GM10248 (cell line): ENCODE measurements around the gene SCNN1G.

Experiments
- CTCF ChIA-PET: fragments of 300-600 bp; sonication (Branson Sonifier 250); formaldehyde crosslinking; extraction: SDS; loops from one replicate; lab custom pipeline; 2021; ENCODE audit warnings: antibody characterized with exemption; lab: Yijun Ruan, JAX
- POLR2A ChIA-PET: fragments of 350-650 bp; sonication (Branson Sonifier 250); formaldehyde crosslinking; extraction: SDS; loops from one replicate; lab custom pipeline; 2020; ENCODE audit warnings: antibody characterized with exemption; lab: Yijun Ruan, JAX
- DNase-seq: peaks from one replicate; pipeline ENCODE4 v3.0.0; 2012; ENCODE audit errors: extremely low spot score
- TF ChIP-seq, protein P1 (sequence below): IDR thresholded peaks from 2 replicates; pipeline ENCODE4 v1.5.1; 2012; ENCODE audit warnings: mild to moderate bottlenecking, low read depth; ENCODE audit errors: extremely low read depth, missing control alignments, control extremely low read depth

Gene SCNN1G

DNA sequence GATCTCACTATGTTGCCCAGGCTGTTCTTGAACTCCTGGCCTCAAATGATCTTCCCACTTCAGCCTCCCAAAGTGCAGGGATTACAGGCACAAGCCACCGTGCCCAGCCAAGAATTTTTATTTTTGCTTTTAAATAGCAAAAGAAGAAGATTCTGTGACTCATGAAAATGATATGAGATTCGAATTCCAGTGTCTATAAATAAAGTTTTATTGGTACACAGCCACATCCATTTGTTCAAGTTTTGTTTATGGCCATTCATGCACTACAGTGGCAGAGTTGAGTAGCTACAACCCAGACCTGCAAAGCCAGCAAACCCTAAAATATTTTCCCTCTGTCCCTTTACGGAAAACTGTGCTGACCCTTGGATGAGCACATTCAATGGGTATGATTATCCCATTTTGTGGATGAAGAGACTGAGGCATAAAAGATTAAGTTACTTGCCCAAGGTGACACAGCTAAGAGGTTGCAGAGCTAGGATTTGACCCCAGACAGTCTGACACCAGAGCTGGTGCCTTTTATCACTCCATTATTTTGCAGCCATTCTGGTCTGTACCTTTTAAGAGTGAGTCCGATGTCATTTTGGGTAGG is 34.2 kb downstream of the SCNN1G start:
- TF ChIP-seq, protein P1, sequence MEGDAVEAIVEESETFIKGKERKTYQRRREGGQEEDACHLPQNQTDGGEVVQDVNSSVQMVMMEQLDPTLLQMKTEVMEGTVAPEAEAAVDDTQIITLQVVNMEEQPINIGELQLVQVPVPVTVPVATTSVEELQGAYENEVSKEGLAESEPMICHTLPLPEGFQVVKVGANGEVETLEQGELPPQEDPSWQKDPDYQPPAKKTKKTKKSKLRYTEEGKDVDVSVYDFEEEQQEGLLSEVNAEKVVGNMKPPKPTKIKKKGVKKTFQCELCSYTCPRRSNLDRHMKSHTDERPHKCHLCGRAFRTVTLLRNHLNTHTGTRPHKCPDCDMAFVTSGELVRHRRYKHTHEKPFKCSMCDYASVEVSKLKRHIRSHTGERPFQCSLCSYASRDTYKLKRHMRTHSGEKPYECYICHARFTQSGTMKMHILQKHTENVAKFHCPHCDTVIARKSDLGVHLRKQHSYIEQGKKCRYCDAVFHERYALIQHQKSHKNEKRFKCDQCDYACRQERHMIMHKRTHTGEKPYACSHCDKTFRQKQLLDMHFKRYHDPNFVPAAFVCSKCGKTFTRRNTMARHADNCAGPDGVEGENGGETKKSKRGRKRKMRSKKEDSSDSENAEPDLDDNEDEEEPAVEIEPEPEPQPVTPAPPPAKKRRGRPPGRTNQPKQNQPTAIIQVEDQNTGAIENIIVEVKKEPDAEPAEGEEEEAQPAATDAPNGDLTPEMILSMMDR = no peak
- no peak for DNase-seq
- CTCF ChIA-PET = interaction anchor here (1.3 to 1.4 kb wide), 2 partner anchors 9 to 31 kb away, joined by 3 to 4 read pairs; no protein-coding TSS in a partner anchor
- POLR2A ChIA-PET = no interaction called here

DNA sequence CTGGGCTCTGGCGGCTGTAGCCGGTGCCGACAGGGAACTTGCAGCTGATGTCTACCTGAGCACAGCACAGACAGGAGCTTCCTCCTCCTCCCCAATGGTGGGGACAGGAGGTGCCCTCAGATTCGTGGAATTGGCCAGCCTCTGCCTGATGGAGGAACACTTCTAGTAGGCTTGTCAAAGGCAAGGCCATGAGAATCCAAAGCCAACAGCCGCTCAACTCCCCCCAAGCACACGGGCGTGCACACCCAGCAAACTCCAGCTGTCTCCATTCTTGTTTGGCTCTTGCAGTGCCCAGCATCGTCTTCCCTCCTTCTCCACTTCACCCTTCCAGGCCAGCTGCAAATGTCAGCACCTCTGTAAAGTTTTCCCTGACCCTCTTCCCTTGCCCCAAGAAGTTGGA is 35.1 kb downstream of the SCNN1G start:
- CTCF ChIA-PET = interaction anchor here (1.0 to 1.3 kb wide), 2 partner anchors 8 to 216 kb away, joined by 3 to 4 read pairs; no protein-coding TSS in a partner anchor
- POLR2A ChIA-PET = no interaction called here
- no peak for DNase-seq
- TF ChIP-seq, protein P1 = no peak

DNA sequence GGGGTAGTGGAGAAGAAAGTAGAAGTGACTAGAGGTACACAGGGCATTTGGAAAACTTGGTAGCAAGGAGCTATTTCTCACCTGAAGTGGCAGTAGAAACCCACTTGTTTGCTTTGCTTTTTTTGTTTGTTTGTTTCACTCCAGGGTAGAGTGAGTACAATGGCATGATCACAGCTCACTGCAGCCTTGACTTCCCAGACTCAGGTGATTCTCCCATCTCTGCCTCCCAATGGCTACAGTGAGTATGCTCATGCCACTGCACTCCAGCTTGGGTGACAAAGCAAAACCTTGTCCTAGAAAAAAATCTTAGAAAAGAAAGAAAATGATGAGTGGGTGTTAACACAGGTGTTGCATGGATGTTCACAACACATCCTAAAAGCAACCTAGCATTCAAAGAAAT is 40.4 kb downstream of the SCNN1G start:
- TF ChIP-seq, protein P1 = no peak
- DNase-seq = no peak
- CTCF ChIA-PET = no interaction called here
- POLR2A ChIA-PET = no interaction called here

DNA sequence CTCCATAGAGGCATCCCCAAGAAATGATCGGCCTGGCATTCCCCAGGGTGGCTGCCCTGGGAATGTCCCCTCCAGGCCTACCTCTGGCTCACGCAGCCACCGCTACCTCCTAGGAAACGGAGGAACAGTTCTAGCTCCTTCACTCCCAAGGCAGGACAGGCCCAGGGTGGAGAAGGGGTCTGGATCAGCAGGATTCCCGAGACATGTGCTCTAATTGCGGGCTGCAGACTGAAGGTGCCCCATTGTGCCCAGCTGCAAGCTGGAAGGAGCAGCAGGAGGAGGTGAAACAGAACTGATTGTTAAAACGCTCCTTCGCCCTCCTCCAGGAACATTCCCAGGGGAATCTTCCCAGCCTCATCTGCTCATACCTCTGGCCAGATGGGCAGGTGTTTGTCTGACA is 40.8 kb downstream of the SCNN1G start:
- CTCF ChIA-PET = no interaction called here
- TF ChIP-seq, protein P1 = no peak

DNA sequence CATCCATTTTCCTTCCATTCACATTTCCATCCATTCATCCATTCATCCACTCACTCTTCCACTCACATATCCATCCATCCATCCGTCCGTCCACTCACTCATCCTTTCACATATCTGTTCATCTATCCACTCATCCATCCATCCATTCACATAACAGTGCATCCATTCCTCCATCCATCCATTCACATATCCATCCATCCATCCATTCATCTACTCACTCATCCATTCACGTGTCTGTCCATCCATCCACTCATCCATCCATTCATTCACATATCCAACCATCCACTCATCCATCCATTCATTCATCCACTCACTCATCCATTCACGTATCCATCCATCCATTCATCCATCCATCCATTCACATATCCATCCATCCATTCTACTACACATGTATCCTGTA is 42.6 kb downstream of the SCNN1G start:
- CTCF ChIA-PET = no interaction called here
- TF ChIP-seq, protein P1 = no peak

More for the DNA sequence above, 40.8 kb downstream of the SCNN1G start:
- DNase-seq = no peak
- POLR2A ChIA-PET = no interaction called here

DNA sequence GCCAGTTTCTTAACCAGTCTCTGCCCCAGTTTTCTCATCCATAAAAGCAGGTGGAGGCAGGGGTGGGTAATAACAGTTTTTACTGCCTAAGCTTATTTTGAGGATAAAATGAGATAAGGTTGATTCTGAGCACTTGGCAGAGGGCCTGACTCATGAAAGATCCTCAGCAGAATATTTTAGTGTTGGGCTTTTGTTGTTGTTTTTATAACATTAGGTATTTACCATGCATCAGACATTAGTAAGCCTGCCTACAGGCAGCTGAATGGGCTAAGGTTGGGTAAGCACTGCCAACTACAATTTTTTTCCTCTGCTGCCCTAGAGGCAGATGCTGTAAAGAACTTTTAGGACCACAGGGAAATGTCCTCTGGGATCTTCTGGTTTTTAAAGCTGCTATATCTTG is 43.1 kb downstream of the SCNN1G start:
- no peak for DNase-seq
- ChIA-PET POLR2A (no interaction called here), CTCF (interaction anchor here (0.9 kb wide), 1 partner anchor 9 kb away, joined by 4 read pairs; no protein-coding TSS in a partner anchor)
- TF ChIP-seq, protein P1 = no peak

More for the DNA sequence above, 42.6 kb downstream of the SCNN1G start:
- DNase-seq = no peak
- POLR2A ChIA-PET = no interaction called here
